Hepatocyte (in vitro differentiated cells): ENCODE results near the gene CRACR2A. TPM values are rescaled to one million over a fixed set of nuclear protein-coding genes. Genes with fewer than 3 reads are reported as not detected.

ENCODE experiments used
- DNase-seq: peaks from one replicate; pipeline ENCODE4 v3.0.0-alpha.2; 2016; ENCODE audit warnings: low spot score
- H2AFZ ChIP-seq: fragments of 200-600 bp; sonication (generic); 2 replicates; pipeline ENCODE4 v1.6.0; 2016; ENCODE audit warnings: antibody characterized with exemption, mild to moderate bottlenecking
- H3K27ac ChIP-seq: fragments of 200-600 bp; sonication (generic); 2 replicates; pipeline ENCODE4 v1.5.1; 2016; ENCODE audit warnings: mild to moderate bottlenecking
- H3K27me3 ChIP-seq: fragments of 200-600 bp; sonication (generic); 2 replicates; pipeline ENCODE4 v1.6.1; 2016
- H3K36me3 ChIP-seq: fragments of 200-600 bp; sonication (generic); replicated peaks from 2 replicates; pipeline ENCODE4 v1.5.1; 2016; ENCODE audit warnings: low read depth; ENCODE audit not compliant: insufficient read depth
- H3K4me1 ChIP-seq: fragments of 200-600 bp; sonication (generic); 2 replicates; pipeline ENCODE4 v1.5.1; 2016; ENCODE audit warnings: mild to moderate bottlenecking, moderate library complexity; ENCODE audit not compliant: insufficient read depth
- H3K4me2 ChIP-seq: fragments of 200-600 bp; sonication (generic); 2 replicates; pipeline ENCODE4 v1.6.0; 2016
- H3K4me3 ChIP-seq: fragments of 200-600 bp; sonication (generic); 2 replicates; pipeline ENCODE4 v1.5.1; 2016; ENCODE audit warnings: mild to moderate bottlenecking
- H3K79me2 ChIP-seq: fragments of 200-600 bp; sonication (generic); 2 replicates; pipeline ENCODE4 v1.6.0; 2017; ENCODE audit warnings: mild to moderate bottlenecking
- H3K9me2 ChIP-seq: fragments of 200-600 bp; sonication (generic); replicated peaks from 2 replicates; pipeline ENCODE4 v1.6.0; 2017; ENCODE audit warnings: mild to moderate bottlenecking; ENCODE audit not compliant: insufficient read depth
- H3K9me3 ChIP-seq: fragments of 200-600 bp; sonication (generic); 2 replicates; pipeline ENCODE4 v1.5.1; 2016; ENCODE audit warnings: low read depth, mild to moderate bottlenecking
- H4K20me1 ChIP-seq: fragments of 200-600 bp; sonication (generic); 2 replicates; pipeline ENCODE4 v1.6.0; 2016; ENCODE audit warnings: mild to moderate bottlenecking; ENCODE audit not compliant: insufficient read depth, poor library complexity, severe bottlenecking
- CTCF ChIP-seq: fragments of 200-600 bp; sonication (generic); IDR thresholded peaks from 2 replicates; pipeline ENCODE4 v1.5.1; 2016; ENCODE audit warnings: antibody characterized with exemption, mild to moderate bottlenecking; ENCODE audit not compliant: poor library complexity
- EZH2 ChIP-seq: fragments of 200-600 bp; sonication (generic); IDR thresholded peaks from 2 replicates; pipeline ENCODE4 v1.6.1; 2016; ENCODE audit warnings: antibody characterized with exemption, mild to moderate bottlenecking, borderline replicate concordance
- EZH2phosphoT487 ChIP-seq: fragments of 200-600 bp; sonication (generic); IDR thresholded peaks from one replicate; pipeline ENCODE4 v1.6.1; 2018; ENCODE audit warnings: antibody characterized with exemption, mild to moderate bottlenecking, low read depth, moderate library complexity; ENCODE audit not compliant: unreplicated experiment, severe bottlenecking
- WGBS: methylation state at CpG from one replicate; pipeline ENCODE4 v1.1.6; 2016; ENCODE audit warnings: low lambda C conversion rate; ENCODE audit errors: missing lambda C conversion rate; 5-methylcytosine and 5-hydroxymethylcytosine counted together
- polyA plus RNA-seq: library from polyadenylated mRNA; unstranded; fragments of >200 nt; fragmentation: Nextera tagmentation; extraction: Ambion mirVana; gene quantifications from 2 replicates; pipeline ENCODE4 v1.2.1, GENCODE V29; 2016
- total RNA-seq: library from RNA; depleted of rRNA; stranded (reverse); fragments of >200 nt; gene quantifications from 2 replicates; pipeline ENCODE4 v1.2.3, GENCODE V29; 2014

Gene CRACR2A
- total and polyA plus RNA-seq, 2 experiments from 2014 or later: 0.30 to 0.80 TPM

DNA sequence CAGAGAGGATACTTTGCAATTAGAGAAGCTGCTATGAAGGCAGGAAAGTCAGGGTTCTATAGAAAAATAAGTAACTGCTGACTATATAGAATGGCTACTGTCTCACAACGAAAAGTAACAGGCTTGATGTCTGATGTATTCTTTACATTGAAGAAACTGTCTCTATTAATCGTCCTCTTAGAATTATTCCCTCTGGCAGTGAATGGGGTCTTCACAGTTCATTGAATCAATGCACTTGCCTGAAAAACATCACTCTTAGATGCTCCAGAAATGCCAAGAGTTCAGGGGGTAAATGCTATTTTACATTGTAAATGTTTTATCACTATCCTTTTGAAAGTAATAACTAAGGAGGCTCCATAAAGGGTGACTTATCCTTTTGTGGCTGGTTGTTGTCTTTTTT, 37.7 kb upstream of the CRACR2A start:
- Histone ChIP-seq H2AFZ (no peak overlapping the region), H3K79me2 (no peaks in the 10 kb centered on the region), H3K4me1 (peaks cover 4% of the 10 kb centered on the region), H3K9me2 (no peaks in the 10 kb centered on the region), H3K36me3 (no peaks in the 10 kb centered on the region), H3K4me2 (no peak overlapping the region), H3K4me3 (no peak overlapping the region), H4K20me1 (no peaks in the 10 kb centered on the region), H3K27ac (no peak overlapping the region), H3K27me3 (no peaks in the 10 kb centered on the region), H3K9me3 (peaks cover 8% of the 10 kb centered on the region)
- WGBS: 91% methylated on average over 2 of the region's 2 CpGs
- DNase-seq: no peak
- TF ChIP-seq CTCF (no peak), EZH2phosphoT487 (no peak), EZH2 (no peak)

DNA sequence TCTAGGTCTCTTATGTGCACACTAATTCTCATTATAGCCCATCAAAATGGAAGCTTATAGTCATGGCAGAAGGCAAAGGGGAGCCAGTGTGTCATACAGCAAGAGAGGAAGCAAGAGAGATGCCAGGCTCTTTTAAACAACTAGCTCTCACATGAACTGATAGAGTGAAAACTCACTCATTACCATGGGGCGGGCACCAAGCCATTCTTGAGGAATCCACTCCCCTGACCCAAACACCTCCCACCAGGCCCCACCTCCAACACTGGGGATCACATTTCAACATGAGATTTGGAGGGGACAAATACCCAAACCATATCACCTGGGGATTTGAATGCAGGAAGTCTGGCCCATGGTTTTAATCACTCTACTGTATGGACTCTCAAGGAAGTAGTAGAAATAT, 36.9 kb upstream of the CRACR2A start:
- no peak for DNase-seq
- no peak overlapping the region for H3K4me3 ChIP-seq
- no peaks in the 10 kb centered on the region for H3K36me3 ChIP-seq
- WGBS: 90% methylated on average over 1 of the region's 1 CpG
- no peak overlapping the region for H3K4me2 ChIP-seq
- H3K27ac ChIP-seq: no peak overlapping the region
- TF ChIP-seq CTCF (no peak), EZH2 (no peak), EZH2phosphoT487 (no peak)
- H3K4me1 ChIP-seq: no peaks in the 10 kb centered on the region
- no peaks in the 10 kb centered on the region for H4K20me1 ChIP-seq
- peaks cover 8% of the 10 kb centered on the region for H3K9me3 ChIP-seq
- no peaks in the 10 kb centered on the region for H3K27me3 ChIP-seq
- no peaks in the 10 kb centered on the region for H3K79me2 ChIP-seq
- no peaks in the 10 kb centered on the region for H3K9me2 ChIP-seq
- H2AFZ ChIP-seq: no peak overlapping the region

DNA sequence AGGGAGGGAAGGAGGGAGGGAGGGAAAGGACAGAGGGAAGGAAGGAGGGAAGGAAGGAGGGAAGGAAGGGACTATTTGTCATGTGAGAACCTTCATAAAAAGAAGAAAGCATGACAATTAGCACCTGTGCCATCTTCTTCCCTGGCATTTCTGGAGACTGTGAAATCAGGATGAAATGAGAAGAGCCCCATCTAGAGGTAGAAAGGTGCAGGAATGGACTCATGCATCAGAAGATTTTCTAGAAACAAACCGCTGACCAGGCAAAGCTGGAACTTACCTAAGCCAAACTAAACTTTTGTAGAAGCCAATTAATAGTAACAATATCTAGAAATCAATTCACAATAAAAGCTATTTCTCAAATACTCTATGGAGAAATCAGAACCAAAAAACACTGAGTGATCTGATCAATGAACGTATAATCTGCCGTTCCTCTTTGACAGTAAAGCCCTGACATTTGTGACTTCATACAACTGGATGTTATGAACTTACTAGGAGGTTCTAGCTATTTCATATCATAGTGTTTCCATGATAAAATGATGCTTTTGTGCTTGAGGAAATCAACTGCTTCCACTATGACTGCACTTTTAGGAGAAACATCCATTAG, 24.4 kb upstream of the CRACR2A start:
- 64% methylated on average over 3 of the region's 3 CpGs for WGBS
- Histone ChIP-seq H2AFZ (no peak overlapping the region), H3K4me2 (no peak overlapping the region), H3K27ac (no peak overlapping the region), H3K36me3 (no peaks in the 10 kb centered on the region), H3K79me2 (no peaks in the 10 kb centered on the region), H3K27me3 (peaks cover 21% of the 10 kb centered on the region), H4K20me1 (no peaks in the 10 kb centered on the region), H3K4me3 (no peak overlapping the region), H3K9me3 (no peaks in the 10 kb centered on the region), H3K9me2 (no peaks in the 10 kb centered on the region), H3K4me1 (no peaks in the 10 kb centered on the region)
- TF ChIP-seq EZH2: no peak
- peak; percentile 85 for TF ChIP-seq CTCF
- peak; percentile 67 for DNase-seq
